ENCODE data around the gene TRMU. TPM values are rescaled to one million over a fixed set of nuclear protein-coding genes. Genes with fewer than 3 reads are reported as not detected.
A peak's percentile ranks its signal among the peaks of the same experiment; 100 is the strongest.

The TRMU gene
- total RNA-seq, 1 donor, result 31.1 TPM

- TF ChIP-seq, protein P1, sequence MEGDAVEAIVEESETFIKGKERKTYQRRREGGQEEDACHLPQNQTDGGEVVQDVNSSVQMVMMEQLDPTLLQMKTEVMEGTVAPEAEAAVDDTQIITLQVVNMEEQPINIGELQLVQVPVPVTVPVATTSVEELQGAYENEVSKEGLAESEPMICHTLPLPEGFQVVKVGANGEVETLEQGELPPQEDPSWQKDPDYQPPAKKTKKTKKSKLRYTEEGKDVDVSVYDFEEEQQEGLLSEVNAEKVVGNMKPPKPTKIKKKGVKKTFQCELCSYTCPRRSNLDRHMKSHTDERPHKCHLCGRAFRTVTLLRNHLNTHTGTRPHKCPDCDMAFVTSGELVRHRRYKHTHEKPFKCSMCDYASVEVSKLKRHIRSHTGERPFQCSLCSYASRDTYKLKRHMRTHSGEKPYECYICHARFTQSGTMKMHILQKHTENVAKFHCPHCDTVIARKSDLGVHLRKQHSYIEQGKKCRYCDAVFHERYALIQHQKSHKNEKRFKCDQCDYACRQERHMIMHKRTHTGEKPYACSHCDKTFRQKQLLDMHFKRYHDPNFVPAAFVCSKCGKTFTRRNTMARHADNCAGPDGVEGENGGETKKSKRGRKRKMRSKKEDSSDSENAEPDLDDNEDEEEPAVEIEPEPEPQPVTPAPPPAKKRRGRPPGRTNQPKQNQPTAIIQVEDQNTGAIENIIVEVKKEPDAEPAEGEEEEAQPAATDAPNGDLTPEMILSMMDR (IDR thresholded peaks at IDR 0.05; ENCODE audit: insufficient read depth, low read depth, low read length), result peak; percentile 77
- DNase-seq (ENCODE audit: low read depth), result peak; percentile 46
- H3K4me3 ChIP-seq (ENCODE audit: low read depth, low read length), result no peak overlapping the region
Observed at GRCh38 chr22:46355369-46355995, 20.0 kb downstream of the TRMU start.

DNA sequence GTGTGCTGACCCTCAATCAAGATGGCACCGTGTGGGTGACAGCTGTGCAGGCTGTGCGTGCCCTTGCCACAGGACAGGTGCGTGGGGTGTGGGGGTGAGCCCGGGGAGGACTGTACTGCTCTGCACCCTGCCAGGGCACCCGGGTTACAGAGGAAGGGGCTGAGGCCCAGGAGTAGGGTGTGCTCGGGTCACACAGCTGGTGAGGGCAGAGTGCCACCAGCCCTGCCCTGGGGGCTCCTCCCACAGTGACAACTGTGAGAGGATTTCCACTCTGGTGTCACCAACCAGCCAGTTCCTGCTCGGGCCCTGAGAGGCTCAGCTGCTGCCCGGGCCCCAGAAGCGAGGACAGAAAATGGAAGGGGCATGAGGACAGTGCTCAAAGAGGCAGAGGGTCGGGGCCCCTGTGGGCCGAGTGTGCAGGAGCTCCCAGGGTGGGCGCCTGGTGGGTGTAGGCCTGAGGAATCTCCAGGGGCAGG lies 20.5 kb downstream of the TRMU start:
- no peak overlapping the region for H3K4me3 ChIP-seq (ENCODE audit: low read depth, low read length)
- DNase-seq (ENCODE audit: low read depth), result no peak
- TF ChIP-seq, protein P1 (IDR thresholded peaks at IDR 0.05; ENCODE audit: insufficient read depth, low read depth, low read length), result no peak

- no peak for DNase-seq (ENCODE audit: low read depth)
- TF ChIP-seq, protein P1 (IDR thresholded peaks at IDR 0.05; ENCODE audit: insufficient read depth, low read depth, low read length), result no peak
- H3K4me3 ChIP-seq (ENCODE audit: low read depth, low read length), result no peak overlapping the region
Observed at GRCh38 chr22:46356496-46357480, 21.3 kb downstream of the TRMU start.

DNA sequence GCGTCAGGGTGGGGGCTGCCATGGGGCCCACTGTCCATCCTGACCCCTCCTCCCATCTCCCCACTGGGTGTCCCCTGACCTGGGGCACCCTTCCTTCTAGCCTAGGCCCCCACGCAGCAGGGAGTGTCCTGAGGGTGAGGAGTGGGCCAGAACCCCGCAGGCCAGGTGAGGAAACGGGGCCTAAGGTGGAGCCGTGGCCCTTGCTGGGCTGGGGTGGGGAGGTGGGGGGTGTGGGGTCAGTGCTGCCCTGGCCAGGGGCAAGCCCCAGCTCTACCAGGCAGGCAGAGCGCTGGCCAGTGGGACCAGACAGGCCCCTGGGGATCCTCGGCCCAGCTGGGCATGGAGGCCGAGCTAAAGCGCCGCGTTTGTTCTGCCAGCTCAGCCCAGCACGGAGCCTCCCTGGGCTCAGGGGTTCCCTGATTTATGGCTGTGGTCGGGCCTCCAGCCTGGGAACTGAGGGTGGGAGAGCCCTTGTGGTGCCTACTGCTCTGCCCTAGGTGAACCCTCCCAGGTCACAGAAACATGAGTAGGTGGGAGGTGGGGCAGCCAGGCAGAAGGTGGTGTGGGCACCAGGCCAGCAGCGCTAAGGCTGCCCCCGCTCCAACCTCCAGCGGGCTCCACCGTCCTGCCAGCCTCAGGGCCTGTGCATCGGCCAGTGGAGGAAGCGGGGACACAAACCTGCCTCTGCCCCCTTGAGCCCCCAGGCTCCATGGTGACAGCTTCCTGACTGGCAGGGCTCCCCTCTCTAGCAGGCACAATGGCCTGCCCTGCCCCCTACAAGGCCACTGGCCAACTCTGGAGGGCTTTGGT lies 22.4 kb downstream of the TRMU start:
- no peak overlapping the region for H3K4me3 ChIP-seq (ENCODE audit: low read depth, low read length)
- DNase-seq (ENCODE audit: low read depth), result no peak
- TF ChIP-seq, protein P1 (IDR thresholded peaks at IDR 0.05; ENCODE audit: insufficient read depth, low read depth, low read length), result no peak

DNA sequence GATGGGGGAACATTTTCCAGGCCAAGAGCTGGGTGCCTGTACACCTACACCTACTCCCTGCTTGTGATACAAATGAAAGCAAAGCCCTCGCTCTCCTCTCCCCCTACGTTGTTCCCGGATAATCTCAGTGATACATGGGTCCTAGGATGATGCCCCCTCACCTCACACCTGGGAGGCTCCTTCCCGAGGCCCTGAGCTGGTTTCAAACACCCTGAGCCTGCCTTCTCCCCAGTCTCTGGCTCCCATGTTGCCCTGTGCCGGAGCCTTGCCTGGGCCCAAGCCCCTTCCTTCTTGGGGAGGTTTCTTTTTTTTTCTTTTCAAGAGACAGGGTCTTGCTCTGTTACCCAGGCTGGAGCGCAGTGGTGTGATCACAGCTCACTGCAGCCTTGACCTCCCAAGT lies 23.3 kb downstream of the TRMU start:
- TF ChIP-seq, protein P1 (IDR thresholded peaks at IDR 0.05; ENCODE audit: insufficient read depth, low read depth, low read length), result no peak
- DNase-seq (ENCODE audit: low read depth), result no peak
- no peak overlapping the region for H3K4me3 ChIP-seq (ENCODE audit: low read depth, low read length)

GRCh38 chr22:46359362-46359761 lies 23.8 kb downstream of the TRMU start:
- TF ChIP-seq, protein P1 (IDR thresholded peaks at IDR 0.05; ENCODE audit: insufficient read depth, low read depth, low read length), result no peak
- no peak for DNase-seq (ENCODE audit: low read depth)
- H3K4me3 ChIP-seq (ENCODE audit: low read depth, low read length), result no peak overlapping the region
